ENCODE results near the gene AASDH. TPM values are rescaled to one million over a fixed set of nuclear protein-coding genes. Genes with fewer than 3 reads are reported as not detected.

AASDH gene
- total and polyA plus RNA-seq, 2 of the 4 experiments (the other 2 are of a cell fraction), result 4.7 to 12.0 TPM

- Histone ChIP-seq H3K9me1 (ENCODE audit: insufficient read depth, low read length) (peaks cover 5% of the 10 kb centered on the region; the same call in 1 of the 2 replicates), H3K18ac (ENCODE audit: low read depth, low read length) (no peak overlapping the region), H3K79me1 (ENCODE audit: low read depth in 1 of 2, low read length in 2 of 2) (peaks cover 11 to 37% of the 10 kb centered on the region in 2 experiments), H3K4me3 (ENCODE audit: insufficient read depth, low read depth, low read length) (peak overlapping the region; percentile 15; the same call in 1 of the 2 replicates), H3K27ac (ENCODE audit: insufficient read depth, low read length) (no peak overlapping the region), H3K36me3 (ENCODE audit: control insufficient read depth, insufficient read depth, low read length) (no peaks in the 10 kb centered on the region), H2AK9ac (replicated peaks; ENCODE audit: low read depth, low read length, poor library complexity) (no peak overlapping the region), H3K27me3 (ENCODE audit: control insufficient read depth, insufficient read depth, low read length) (no peaks in the 10 kb centered on the region), H2BK120ac (ENCODE audit: low read depth, low read length) (no peak overlapping the region), H2BK15ac (ENCODE audit: low read depth, low read length) (no peak overlapping the region), H2BK20ac (ENCODE audit: low read depth, low read length) (no peak overlapping the region), H4K5ac (ENCODE audit: low read depth, low read length) (peak overlapping the region; percentile 16; the same call in 1 of the 2 replicates), H3K4ac (ENCODE audit: low read depth, low read length) (no peak overlapping the region), H3K9me3 (ENCODE audit: control insufficient read depth, insufficient read depth, low read length) (no peaks in the 10 kb centered on the region), H4K8ac (ENCODE audit: low read depth in 2 of 2, low read length in 2 of 2) (no peak overlapping the region), H3K9ac (ENCODE audit: low read depth, low read length) (no peak overlapping the region), H3K56ac (ENCODE audit: extremely low read depth, insufficient read depth, low read length) (0 out of 2 replicates have a peak overlapping the region, but pooled peaks have one; percentile 23), H3K4me2 (ENCODE audit: low read depth, low read length) (peak overlapping the region; percentile 70), H4K20me1 (ENCODE audit: insufficient read depth, low read length) (no peaks in the 10 kb centered on the region; the same call in 1 of the 2 replicates), H3K14ac (replicated peaks; ENCODE audit: low read depth, low read length) (0 out of 2 replicates have a peak overlapping the region, but pooled peaks have one; percentile 69), H2AK5ac (ENCODE audit: low read depth, low read length) (no peak overlapping the region), H3K4me1 (ENCODE audit: control insufficient read depth, insufficient read depth, low read length) (peaks cover 2% of the 10 kb centered on the region; the same call in 1 of the 2 replicates), H4K91ac (ENCODE audit: insufficient read depth, low read depth, low read length) (no peak overlapping the region), H2BK5ac (ENCODE audit: low read depth, low read length, poor library complexity, severe bottlenecking) (no peak overlapping the region), H3K23ac (ENCODE audit: low read depth, low read length) (peak overlapping the region; percentile 59; the same call in 1 of the 2 replicates), H2AFZ (replicated peaks; ENCODE audit: low read length, poor library complexity) (peak overlapping the region; percentile 37)
- ATAC-seq (ENCODE audit: low read depth), result no peak; the same call in 1 of the 2 replicates
- in situ Hi-C loops (cut with MboI; ENCODE audit: low sequenced_read_pairs), result loop anchor here (25.0 kb wide), 1 partner anchor 423 kb away; no protein-coding TSS in a partner anchor
- dilution Hi-C loops (cut with HindIII; ENCODE audit: low sequenced_read_pairs, unreplicated experiment), result no loop called here
- WGBS, 2 experiments (ENCODE audit: extremely low coverage in 2 of 2, insufficient read length in 1 of 2), result no CpG with 5 or more reads among the region's 4 CpGs
- BruUV-seq (replicated peaks), result no TSS peak
- TF ChIP-seq RAD21 (IDR thresholded peaks at IDR 0.05; ENCODE audit: low read length) (no peak), FOS (IDR thresholded peaks at IDR 0.05; ENCODE audit: low read depth, low read length) (no peak), SMC3 (IDR thresholded peaks at IDR 0.05; ENCODE audit: low read depth, low read length) (no peak), CEBPB (IDR thresholded peaks at IDR 0.05; ENCODE audit: low read depth, low read length) (no peak), POLR2A (IDR thresholded peaks at IDR 0.05; ENCODE audit: low read depth, low read length) (no peak), NFE2L2 (IDR thresholded peaks at IDR 0.05; ENCODE audit: low read depth, low read length) (no peak), BHLHE40 (IDR thresholded peaks at IDR 0.05; ENCODE audit: low read depth, low read length) (no peak), ELK1 (IDR thresholded peaks at IDR 0.05; ENCODE audit: borderline replicate concordance, low read depth, low read length) (no peak), MAFK (IDR thresholded peaks at IDR 0.05; ENCODE audit: low read depth, low read length) (no peak), MAZ (IDR thresholded peaks at IDR 0.05; ENCODE audit: borderline replicate concordance, low read depth, low read length) (no peak), USF2 (IDR thresholded peaks at IDR 0.05; ENCODE audit: low read depth, low read length) (no peak), RFX5 (IDR thresholded peaks at IDR 0.05; ENCODE audit: low read depth, low read length) (no peak), CTCF (conservative IDR thresholded peaks at IDR 0.05; ENCODE audit: low read depth, low read length) (no peak), RCOR1 (IDR thresholded peaks at IDR 0.05; ENCODE audit: insufficient replicate concordance, low read length) (no peak), MXI1 (IDR thresholded peaks at IDR 0.05; ENCODE audit: borderline replicate concordance, low read depth, low read length) (no peak), CHD1 (IDR thresholded peaks at IDR 0.05; ENCODE audit: low read depth, low read length) (no peak)
- CTCF ChIA-PET, result no interaction called here
- DNase-seq, result peak; percentile 26
- POLR2A ChIA-PET (ENCODE audit: unreplicated experiment), result no interaction called here
- intact Hi-C loops (cut with micrococcal nuclease), result no loop called here
Measured at GRCh38 chr4:56414135-56414670, 26.9 kb upstream of the AASDH start.

Data from IMR-90 (cell line).